ENCODE data around the gene INAVA.

INAVA gene

GRCh38 chr1:200951016-200951415, 56.3 kb downstream of the INAVA start:
- Histone ChIP-seq H3K36me3 (no peaks in the 10 kb centered on the region), H3K27ac (no peak overlapping the region), H3K4me3 (ENCODE audit: low read depth, low read length) (no peak overlapping the region), H3K9me3 (ENCODE audit: severe bottlenecking) (peaks cover 22% of the 10 kb centered on the region), H3K27me3 (ENCODE audit: insufficient read depth, low read depth, severe bottlenecking) (no peaks in the 10 kb centered on the region)
- no peak for DNase-seq
- TF ChIP-seq CTCF (IDR thresholded peaks at IDR 0.05; ENCODE audit: low read depth, low read length): no peak

- DNase-seq: no peak
- Histone ChIP-seq H3K27me3 (ENCODE audit: insufficient read depth, low read depth, severe bottlenecking) (no peaks in the 10 kb centered on the region), H3K27ac (no peak overlapping the region), H3K9me3 (ENCODE audit: severe bottlenecking) (no peaks in the 10 kb centered on the region), H3K36me3 (no peaks in the 10 kb centered on the region), H3K4me3 (ENCODE audit: low read depth, low read length) (no peak overlapping the region)
- no peak for TF ChIP-seq CTCF (IDR thresholded peaks at IDR 0.05; ENCODE audit: low read depth, low read length)
Measured at GRCh38 chr1:200954434-200954833, 59.7 kb downstream of the INAVA start.

GRCh38 chr1:200958597-200958996, 63.9 kb downstream of the INAVA start:
- Histone ChIP-seq H3K36me3 (no peaks in the 10 kb centered on the region), H3K4me3 (ENCODE audit: low read depth, low read length) (no peak overlapping the region), H3K9me3 (ENCODE audit: severe bottlenecking) (no peaks in the 10 kb centered on the region), H3K27me3 (ENCODE audit: insufficient read depth, low read depth, severe bottlenecking) (no peaks in the 10 kb centered on the region), H3K27ac (no peak overlapping the region)
- DNase-seq: no peak
- no peak for TF ChIP-seq CTCF (IDR thresholded peaks at IDR 0.05; ENCODE audit: low read depth, low read length)

GRCh38 chr1:200959411-200959921, 64.8 kb downstream of the INAVA start:
- Histone ChIP-seq H3K27me3 (ENCODE audit: insufficient read depth, low read depth, severe bottlenecking) (no peaks in the 10 kb centered on the region), H3K4me3 (ENCODE audit: low read depth, low read length) (no peak overlapping the region), H3K27ac (no peak overlapping the region), H3K36me3 (no peaks in the 10 kb centered on the region), H3K9me3 (ENCODE audit: severe bottlenecking) (no peaks in the 10 kb centered on the region)
- TF ChIP-seq CTCF (IDR thresholded peaks at IDR 0.05; ENCODE audit: low read depth, low read length): no peak
- no peak for DNase-seq

- DNase-seq: no peak
Measured at GRCh38 chr1:200960236-200960947, 65.7 kb downstream of the INAVA start.

More at GRCh38 chr1:200960236-200960947, 65.7 kb downstream of the INAVA start:
- Histone ChIP-seq H3K4me3 (ENCODE audit: low read depth, low read length) (no peak overlapping the region), H3K36me3 (no peaks in the 10 kb centered on the region), H3K27me3 (ENCODE audit: insufficient read depth, low read depth, severe bottlenecking) (no peaks in the 10 kb centered on the region), H3K27ac (no peak overlapping the region), H3K9me3 (ENCODE audit: severe bottlenecking) (no peaks in the 10 kb centered on the region)
- TF ChIP-seq CTCF (IDR thresholded peaks at IDR 0.05; ENCODE audit: low read depth, low read length): no peak

Data from WERI-Rb-1 (cell line).